C4-2B (cell line): ENCODE results near the gene CBX3.

Source experiments
- CTCF ChIP-seq: fragments of 450-650 bp; conservative IDR thresholded peaks from 2 replicates; pipeline ENCODE4 v1.5.1; 2017; ENCODE audit warnings: mild to moderate bottlenecking
- ZFX ChIP-seq: fragments of 450-650 bp; IDR thresholded peaks from 2 replicates; pipeline ENCODE4 v1.6.1; 2017

DNA sequence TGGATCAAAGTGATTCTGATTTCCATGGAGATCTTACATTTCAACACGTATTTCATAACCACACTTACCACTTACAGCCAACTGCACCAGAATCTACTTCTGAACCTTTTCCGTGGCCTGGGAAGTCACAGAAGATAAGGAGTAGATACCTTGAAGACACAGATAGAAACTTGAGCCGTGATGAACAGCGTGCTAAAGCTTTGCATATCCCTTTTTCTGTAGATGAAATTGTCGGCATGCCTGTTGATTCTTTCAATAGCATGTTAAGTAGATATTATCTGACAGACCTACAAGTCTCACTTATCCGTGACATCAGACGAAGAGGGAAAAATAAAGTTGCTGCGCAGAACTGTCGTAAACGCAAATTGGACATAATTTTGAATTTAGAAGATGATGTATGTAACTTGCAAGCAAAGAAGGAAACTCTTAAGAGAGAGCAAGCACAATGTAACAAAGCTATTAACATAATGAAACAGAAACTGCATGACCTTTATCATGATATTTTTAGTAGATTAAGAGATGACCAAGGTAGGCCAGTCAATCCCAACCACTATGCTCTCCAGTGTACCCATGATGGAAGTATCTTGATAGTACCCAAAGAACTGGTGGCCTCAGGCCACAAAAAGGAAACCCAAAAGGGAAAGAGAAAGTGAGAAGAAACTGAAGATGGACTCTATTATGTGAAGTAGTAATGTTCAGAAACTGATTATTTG, 16.3 kb upstream of the CBX3 start:
- TF ChIP-seq CTCF (no peak), ZFX (no peak)
